RWPE2 (cell line): ENCODE results near the gene ZHX3.

ENCODE experiments used
- ATAC-seq: fragments of 200-7000 bp; cut with Tn5 transposase; 3 replicates; pipeline ENCODE4 v1.9.1; 2021; ENCODE audit warnings: low read depth
- DNase-seq: peaks from one replicate; pipeline ENCODE4 v3.0.0-alpha.2; 2020; ENCODE audit warnings: low spot score
- H3K27ac ChIP-seq: fragments of 450-650 bp; 2 replicates; pipeline ENCODE4 v1.5.1; 2017; ENCODE audit warnings: mild to moderate bottlenecking; ENCODE audit not compliant: poor library complexity, severe bottlenecking
- H3K27me3 ChIP-seq: fragments of 250-450 bp; sonication (Bioruptor Pico); 2 replicates; pipeline ENCODE4 v1.5.1; 2021; ENCODE audit warnings: mild to moderate bottlenecking, moderate library complexity; ENCODE audit not compliant: insufficient read depth, poor library complexity, severe bottlenecking
- H3K36me3 ChIP-seq: fragments of 250-450 bp; sonication (Bioruptor Pico); 2 replicates; pipeline ENCODE4 v1.5.1; 2020; ENCODE audit warnings: low read depth, mild to moderate bottlenecking, moderate library complexity
- H3K4me1 ChIP-seq: fragments of 250-450 bp; sonication (Bioruptor Pico); 2 replicates; pipeline ENCODE4 v1.5.1; 2021; ENCODE audit warnings: mild to moderate bottlenecking, moderate library complexity; ENCODE audit not compliant: insufficient read depth, poor library complexity, severe bottlenecking
- H3K4me3 ChIP-seq: fragments of 250-450 bp; sonication (Bioruptor Pico); 2 replicates; pipeline ENCODE4 v1.5.1; 2021; ENCODE audit warnings: mild to moderate bottlenecking, moderate library complexity; ENCODE audit not compliant: severe bottlenecking
- H3K9me3 ChIP-seq: fragments of 250-450 bp; sonication (Bioruptor Pico); 2 replicates; pipeline ENCODE4 v1.5.1; 2021; ENCODE audit warnings: mild to moderate bottlenecking, moderate library complexity; ENCODE audit not compliant: severe bottlenecking
- CTCF ChIP-seq: fragments of 450-650 bp; IDR thresholded peaks from one replicate; pipeline ENCODE4 v1.5.1; 2017; ENCODE audit warnings: mild to moderate bottlenecking, moderate library complexity; ENCODE audit not compliant: poor library complexity, severe bottlenecking

The ZHX3 gene

GRCh38 chr20:41256516-41256915, 61.0 kb downstream of the ZHX3 start:
- Histone ChIP-seq H3K4me3 (no peak overlapping the region), H3K9me3 (no peaks in the 10 kb centered on the region), H3K36me3 (peaks cover 9% of the 10 kb centered on the region), H3K27me3 (no peaks in the 10 kb centered on the region), H3K4me1 (no peaks in the 10 kb centered on the region), H3K27ac (no peak overlapping the region)
- ATAC-seq: no peak
- no peak for TF ChIP-seq CTCF
- DNase-seq: no peak

GRCh38 chr20:41255655-41256054, 61.9 kb downstream of the ZHX3 start:
- H3K27me3 ChIP-seq: no peaks in the 10 kb centered on the region
- no peak overlapping the region for H3K4me3 ChIP-seq
- H3K36me3 ChIP-seq: peaks cover 14% of the 10 kb centered on the region
- no peak overlapping the region for H3K27ac ChIP-seq
- H3K9me3 ChIP-seq: no peaks in the 10 kb centered on the region
- peaks cover 3% of the 10 kb centered on the region for H3K4me1 ChIP-seq
- TF ChIP-seq CTCF: no peak
- DNase-seq (no peak), ATAC-seq (peak; percentile 20; the same call in 1 of the 3 replicates)

GRCh38 chr20:41249411-41250281, 67.9 kb downstream of the ZHX3 start:
- DNase-seq: peak; percentile 96

GRCh38 chr20:41248368-41249024, 69.0 kb downstream of the ZHX3 start:
- Histone ChIP-seq H3K27ac (peak overlapping the region; percentile 99), H3K36me3 (peaks cover 9% of the 10 kb centered on the region; the same call in 1 of the 2 replicates), H3K4me1 (peaks cover 59% of the 10 kb centered on the region), H3K4me3 (no peak overlapping the region), H3K27me3 (no peaks in the 10 kb centered on the region), H3K9me3 (no peaks in the 10 kb centered on the region)
- ATAC-seq (peak; percentile 37), DNase-seq (no peak)
- TF ChIP-seq CTCF: no peak

More at GRCh38 chr20:41249411-41250281, 67.9 kb downstream of the ZHX3 start:
- peak; percentile 94 for TF ChIP-seq CTCF
- Histone ChIP-seq H3K4me3 (no peak overlapping the region), H3K4me1 (peaks cover 59% of the 10 kb centered on the region), H3K27me3 (no peaks in the 10 kb centered on the region), H3K27ac (peak overlapping the region; percentile 99), H3K9me3 (no peaks in the 10 kb centered on the region), H3K36me3 (peaks cover 12% of the 10 kb centered on the region)
- peak; percentile 89 for ATAC-seq
